NCI-H2081 (cell line): Measurements from ENCODE around the gene SDHAF1.
"Not testable (repeated sequence)": the region's sequence is repeated elsewhere in the genome, so short reads cannot be mapped to it uniquely, and the experiment has no call there.

Experiments used
- DNase-seq, 2 experiments: peaks; one replicate each; lab custom pipeline; 2025; lab: John Stamatoyannopoulos, UW

The SDHAF1 gene

GRCh38 chr19:35995048-35995993, at the start of gene SDHAF1:
Gene SDHAF1, plus strand, starts transcription at chr19:35995188. Its CDS starts 87 bp downstream, at chr19:35995275.
- DNase-seq = peak; percentile 90 to 94

- DNase-seq = no peak
Observed at GRCh38 chr19:35946203-35946602, 48.8 kb upstream of the SDHAF1 start.

DNA sequence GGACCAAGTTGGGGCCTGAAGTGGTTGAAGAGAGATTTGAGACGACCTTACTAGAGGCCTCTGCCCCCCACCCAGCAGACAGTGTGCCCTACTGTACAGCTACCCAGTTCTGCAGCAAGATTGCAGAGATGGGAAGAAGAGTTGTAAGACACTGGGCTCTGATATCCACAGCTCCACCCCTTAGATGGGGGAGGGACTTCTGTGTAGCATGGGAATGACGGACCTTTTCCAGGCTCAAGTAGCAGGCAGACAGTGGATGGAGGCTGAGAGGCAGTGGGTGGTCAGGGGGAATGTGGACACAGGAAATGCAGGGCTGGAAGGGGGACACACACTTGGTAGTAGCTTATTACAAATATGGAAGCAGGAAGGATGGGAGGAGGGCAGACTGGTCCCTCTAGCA, 45.9 kb upstream of the SDHAF1 start:
- no peak for DNase-seq

GRCh38 chr19:35955881-35956634, 38.9 kb upstream of the SDHAF1 start:
- no peak for DNase-seq

GRCh38 chr19:35957411-35957810, 37.6 kb upstream of the SDHAF1 start:
- not testable (repeated sequence) for DNase-seq

- no peak for DNase-seq
Observed at GRCh38 chr19:35958660-35959039, 36.3 kb upstream of the SDHAF1 start.

- peak in 1 of 2 experiments; percentile 8 for DNase-seq
Observed at GRCh38 chr19:35959040-35959967, 35.7 kb upstream of the SDHAF1 start.

GRCh38 chr19:35959968-35960320, 35.0 kb upstream of the SDHAF1 start:
- no peak for DNase-seq

- DNase-seq = no peak
Observed at GRCh38 chr19:35960432-35960972, 34.5 kb upstream of the SDHAF1 start.

DNA sequence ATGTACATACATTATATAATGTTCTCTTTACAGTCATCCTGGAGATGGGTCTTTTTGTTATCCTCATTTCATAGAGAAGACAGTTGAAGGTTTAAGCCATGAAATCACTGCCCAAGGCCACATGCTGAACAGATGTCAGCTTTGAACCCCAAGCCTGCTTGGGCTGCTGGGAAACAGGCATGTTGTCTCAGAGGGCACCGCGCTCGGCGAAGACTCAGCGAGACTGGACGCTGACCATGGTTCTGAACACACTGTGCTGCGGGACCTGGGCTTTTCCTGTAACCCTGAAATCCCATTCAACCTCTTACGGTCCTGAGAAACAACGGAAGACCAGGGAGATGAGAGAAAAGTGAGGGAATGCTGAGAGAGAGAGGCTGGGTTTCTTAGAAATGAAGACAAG, 31.5 kb upstream of the SDHAF1 start:
- no peak for DNase-seq

GRCh38 chr19:35966771-35967170, 28.2 kb upstream of the SDHAF1 start:
- DNase-seq = no peak

DNA sequence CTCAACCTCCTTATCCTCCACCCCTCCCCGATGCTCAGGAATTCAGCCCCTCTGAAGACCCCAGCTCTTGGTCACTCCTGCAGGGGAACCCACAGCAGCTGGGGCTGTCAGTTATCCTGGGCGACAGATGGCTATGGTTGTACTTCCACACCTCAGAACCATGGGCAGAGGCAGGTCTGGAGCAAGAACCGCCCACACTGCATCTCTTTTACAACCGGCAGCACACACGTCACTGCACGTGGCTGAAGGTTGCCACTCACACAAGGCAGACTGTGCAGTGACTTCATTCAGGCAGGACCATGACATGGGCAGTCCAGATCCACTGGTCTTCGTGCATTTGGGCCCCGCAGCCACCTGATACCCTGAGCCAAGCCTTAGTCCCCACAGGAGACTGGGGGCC, 21.5 kb upstream of the SDHAF1 start:
- no peak for DNase-seq

DNA sequence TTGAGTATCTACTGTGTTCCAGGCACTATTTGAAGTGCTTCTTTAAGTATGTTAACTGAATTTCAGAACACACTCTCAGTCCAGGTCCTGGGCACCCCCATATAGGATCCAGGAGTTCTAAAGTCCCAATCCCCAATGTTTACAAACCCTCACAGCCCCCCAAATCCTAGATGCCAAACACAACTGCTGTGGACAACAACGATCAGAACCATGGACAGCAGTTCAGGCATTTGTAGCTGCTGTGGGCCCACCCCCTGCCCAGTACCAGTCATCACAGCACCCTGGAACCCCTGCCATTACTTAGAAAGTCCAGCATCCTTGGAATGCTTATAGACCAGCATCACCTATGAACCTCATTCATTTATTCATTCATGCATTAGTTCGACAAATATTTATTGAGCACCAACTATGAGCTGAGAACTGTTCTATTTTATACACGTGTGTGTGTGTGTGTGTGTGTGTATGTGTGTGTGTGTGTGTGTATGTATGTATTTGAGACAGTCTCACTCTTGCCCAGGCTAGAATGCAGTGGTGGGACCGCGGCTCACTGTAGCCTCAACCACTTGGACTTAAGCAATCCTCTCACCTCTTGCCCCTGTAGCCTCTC, 19.3 kb upstream of the SDHAF1 start:
- DNase-seq = no peak

GRCh38 chr19:35977446-35978222, 17.4 kb upstream of the SDHAF1 start:
- DNase-seq = peak in 1 of 2 experiments; percentile 17

- no peak for DNase-seq
Observed at GRCh38 chr19:35978271-35978670, 16.7 kb upstream of the SDHAF1 start.

- no peak for DNase-seq
Observed at GRCh38 chr19:35978832-35979365, 16.1 kb upstream of the SDHAF1 start.

DNA sequence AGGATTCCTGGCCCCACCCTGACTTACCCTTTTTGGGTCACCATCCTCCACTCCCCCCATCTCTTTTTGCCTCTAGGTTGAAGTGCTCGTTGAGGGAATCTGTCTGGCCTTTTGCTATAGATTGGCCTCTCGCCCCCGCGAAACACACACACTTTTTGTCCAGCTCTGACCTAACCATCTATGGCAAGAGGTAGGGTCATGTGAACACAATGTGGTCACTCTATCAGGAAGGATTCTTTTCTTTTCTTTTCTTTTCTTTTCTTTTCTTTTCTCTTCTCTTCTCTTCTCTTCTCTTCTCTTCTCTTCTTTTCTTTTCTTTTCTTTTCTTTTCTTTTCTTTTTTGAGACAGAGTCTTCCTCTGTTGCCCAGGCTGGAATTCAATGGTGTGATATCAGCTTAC, 14.0 kb upstream of the SDHAF1 start:
- DNase-seq = not testable (repeated sequence)

- DNase-seq = no peak
Observed at GRCh38 chr19:35983177-35983576, 11.8 kb upstream of the SDHAF1 start.

DNA sequence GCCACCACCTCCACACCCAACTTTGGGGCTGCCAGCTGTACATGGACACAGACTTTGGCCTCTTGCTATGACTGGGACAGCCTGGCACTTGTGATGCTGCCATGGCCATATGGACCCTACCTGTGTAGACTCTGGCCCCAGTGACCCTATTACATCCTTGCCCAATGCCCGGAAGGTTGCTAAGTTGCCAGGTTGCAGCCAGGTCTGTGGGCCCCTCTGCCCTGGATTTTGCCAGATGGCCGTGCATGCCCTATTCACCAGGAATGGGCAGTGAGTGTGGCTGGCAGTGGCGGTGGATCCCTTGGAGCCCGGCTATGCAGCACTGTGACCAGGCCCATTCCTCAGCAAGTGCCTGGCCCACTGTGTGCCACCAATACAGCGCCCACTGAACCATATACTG, 8.9 kb upstream of the SDHAF1 start:
- DNase-seq = no peak
